ENCODE data around the gene CAMLG.

CAMLG gene

GRCh38 chr5:134741052-134741451 lies 2.7 kb downstream of the CAMLG start:
- CTCF ChIA-PET, result interaction anchor here (0.6 to 2.2 kb wide), 2 partner anchors 17 to 163 kb away, joined by 5 to 15 read pairs; partner anchors contain the start of gene DDX46
- Histone ChIP-seq H3K36me3 (ENCODE audit: control insufficient read depth in 2 of 2, insufficient read depth in 1 of 2, low read length in 2 of 2) (peaks cover 25 to 33% of the 10 kb centered on the region in 2 experiments), H3K9me3 (ENCODE audit: control insufficient read depth, insufficient read depth, low read depth, low read length) (no peaks in the 10 kb centered on the region), H3K4me1 (ENCODE audit: control insufficient read depth, insufficient read depth, low read length) (peaks cover 10% of the 10 kb centered on the region), H3K27ac (ENCODE audit: extremely low read depth, low read depth, low read length) (no peak overlapping the region), H3K4me3 (ENCODE audit: low read depth, low read length) (no peak overlapping the region)
- no peak for TF ChIP-seq ZNF518A (tag by site-specific recombination; conservative IDR thresholded peaks at IDR 0.05; ENCODE audit: low read depth)
- no peak for TF ChIP-seq ZFP3 (tag by site-specific recombination; IDR thresholded peaks at IDR 0.05; ENCODE audit: low read depth)
- no peak for TF ChIP-seq ZNF416 (tag by site-specific recombination; IDR thresholded peaks at IDR 0.05)
- no peak for TF ChIP-seq HOXC10 (CRISPR knock-in tag; IDR thresholded peaks at IDR 0.05)
- TF ChIP-seq ZNF174 (tag by site-specific recombination; IDR thresholded peaks at IDR 0.05), result no peak
- TF ChIP-seq ZNF26 (tag by site-specific recombination; IDR thresholded peaks at IDR 0.05), result no peak
- no peak for TF ChIP-seq ZNF530 (tag by site-specific recombination; IDR thresholded peaks at IDR 0.05; ENCODE audit: low read depth)
- TF ChIP-seq ZNF626 (tag by site-specific recombination; IDR thresholded peaks at IDR 0.05), result no peak
- no peak for TF ChIP-seq ZNF544 (tag by site-specific recombination; IDR thresholded peaks at IDR 0.05)
- POLR2A ChIA-PET, result interaction anchor here (1.6 kb wide), 1 partner anchor 18 kb away, joined by 5 read pairs; the partner anchor contains the start of gene DDX46

- Histone ChIP-seq H3K36me3 (ENCODE audit: control insufficient read depth in 2 of 2, insufficient read depth in 1 of 2, low read length in 2 of 2) (peaks cover 28 to 33% of the 10 kb centered on the region in 2 experiments), H3K27ac (ENCODE audit: extremely low read depth, low read depth, low read length) (no peak overlapping the region), H3K4me3 (ENCODE audit: low read depth, low read length) (no peak overlapping the region), H3K9me3 (ENCODE audit: control insufficient read depth, insufficient read depth, low read depth, low read length) (no peaks in the 10 kb centered on the region), H3K4me1 (ENCODE audit: control insufficient read depth, insufficient read depth, low read length) (peaks cover 10% of the 10 kb centered on the region)
- TF ChIP-seq ZNF768 (tag by site-specific recombination; IDR thresholded peaks at IDR 0.05), result 0 out of 2 replicates have a peak, but pooled peaks have one; percentile 78
- no peak for TF ChIP-seq ZNF221 (tag by site-specific recombination; IDR thresholded peaks at IDR 0.05; ENCODE audit: borderline replicate concordance)
- no peak for TF ChIP-seq ZBTB7A (tag by site-specific recombination; IDR thresholded peaks at IDR 0.05; ENCODE audit: low read depth)
- no peak for TF ChIP-seq ZNF785 (tag by site-specific recombination; IDR thresholded peaks at IDR 0.05)
- no peak for TF ChIP-seq ZSCAN16 (tag by site-specific recombination; IDR thresholded peaks at IDR 0.05)
- TF ChIP-seq HIC1 (tag by site-specific recombination; IDR thresholded peaks at IDR 0.05), result no peak
- TF ChIP-seq SETDB1 (IDR thresholded peaks at IDR 0.05; ENCODE audit: insufficient read length, low read length), result no peak
- POLR2A ChIA-PET, result no interaction called here
- CTCF ChIA-PET, result no interaction called here
Measured at GRCh38 chr5:134742134-134742533, 3.8 kb downstream of the CAMLG start.
